HG02885 (cell line): Measurements from ENCODE around the gene SNAP23.
"Not testable (repeated sequence)": the region's sequence is repeated elsewhere in the genome, so short reads cannot be mapped to it uniquely, and the experiment has no call there.

Source experiments
- ATAC-seq: cut with Tn5 transposase; IDR thresholded peaks from one replicate; pipeline ENCODE4 v1.9.1; 2021; ENCODE audit warnings: mild to moderate bottlenecking; ENCODE audit not compliant: unreplicated experiment, poor library complexity

Gene SNAP23

GRCh38 chr15:42553554-42553953 is 58.1 kb downstream of the SNAP23 start:
- ATAC-seq: no peak

- ATAC-seq: not testable (repeated sequence)
These were observed 61.2 kb downstream of the SNAP23 start for GRCh38 chr15:42556550-42557207.

- ATAC-seq: no peak
These were observed 63.3 kb downstream of the SNAP23 start for GRCh38 chr15:42558739-42559138.

- peak; percentile 93 for ATAC-seq
These were observed 80.0 kb downstream of the SNAP23 start, which contains the start of gene STARD9 for GRCh38 chr15:42575188-42576039. Gene STARD9 (plus strand): TSS chr15:42575606. CDS start chr15:42575716, 110 bp downstream.

- no peak for ATAC-seq
These were observed 80.7 kb downstream of the SNAP23 start for GRCh38 chr15:42576040-42576594.

GRCh38 chr15:42576776-42577175 is 81.3 kb downstream of the SNAP23 start:
- ATAC-seq: no peak

- no peak for ATAC-seq
These were observed 82.1 kb downstream of the SNAP23 start for GRCh38 chr15:42577514-42578031.

GRCh38 chr15:42578984-42579537 is 83.6 kb downstream of the SNAP23 start:
- ATAC-seq: no peak

GRCh38 chr15:42581272-42581730 is 85.9 kb downstream of the SNAP23 start:
- peak; percentile 88 for ATAC-seq
